Measurements from ENCODE around the gene TMTC2. TPM values are rescaled to one million over a fixed set of nuclear protein-coding genes. Genes with fewer than 3 reads are reported as not detected.

The TMTC2 gene
- total and polyA plus RNA-seq, 10 of the 15 experiments (the other 5 are each of a cell fraction or from before 2014, with no cell fraction given), result 0.14 to 9.7 (median 1.2) TPM

GRCh38 chr12:82685790-82686167 is 927 bp upstream of the TMTC2 start (continued):
- TF ChIP-seq, protein P1, sequence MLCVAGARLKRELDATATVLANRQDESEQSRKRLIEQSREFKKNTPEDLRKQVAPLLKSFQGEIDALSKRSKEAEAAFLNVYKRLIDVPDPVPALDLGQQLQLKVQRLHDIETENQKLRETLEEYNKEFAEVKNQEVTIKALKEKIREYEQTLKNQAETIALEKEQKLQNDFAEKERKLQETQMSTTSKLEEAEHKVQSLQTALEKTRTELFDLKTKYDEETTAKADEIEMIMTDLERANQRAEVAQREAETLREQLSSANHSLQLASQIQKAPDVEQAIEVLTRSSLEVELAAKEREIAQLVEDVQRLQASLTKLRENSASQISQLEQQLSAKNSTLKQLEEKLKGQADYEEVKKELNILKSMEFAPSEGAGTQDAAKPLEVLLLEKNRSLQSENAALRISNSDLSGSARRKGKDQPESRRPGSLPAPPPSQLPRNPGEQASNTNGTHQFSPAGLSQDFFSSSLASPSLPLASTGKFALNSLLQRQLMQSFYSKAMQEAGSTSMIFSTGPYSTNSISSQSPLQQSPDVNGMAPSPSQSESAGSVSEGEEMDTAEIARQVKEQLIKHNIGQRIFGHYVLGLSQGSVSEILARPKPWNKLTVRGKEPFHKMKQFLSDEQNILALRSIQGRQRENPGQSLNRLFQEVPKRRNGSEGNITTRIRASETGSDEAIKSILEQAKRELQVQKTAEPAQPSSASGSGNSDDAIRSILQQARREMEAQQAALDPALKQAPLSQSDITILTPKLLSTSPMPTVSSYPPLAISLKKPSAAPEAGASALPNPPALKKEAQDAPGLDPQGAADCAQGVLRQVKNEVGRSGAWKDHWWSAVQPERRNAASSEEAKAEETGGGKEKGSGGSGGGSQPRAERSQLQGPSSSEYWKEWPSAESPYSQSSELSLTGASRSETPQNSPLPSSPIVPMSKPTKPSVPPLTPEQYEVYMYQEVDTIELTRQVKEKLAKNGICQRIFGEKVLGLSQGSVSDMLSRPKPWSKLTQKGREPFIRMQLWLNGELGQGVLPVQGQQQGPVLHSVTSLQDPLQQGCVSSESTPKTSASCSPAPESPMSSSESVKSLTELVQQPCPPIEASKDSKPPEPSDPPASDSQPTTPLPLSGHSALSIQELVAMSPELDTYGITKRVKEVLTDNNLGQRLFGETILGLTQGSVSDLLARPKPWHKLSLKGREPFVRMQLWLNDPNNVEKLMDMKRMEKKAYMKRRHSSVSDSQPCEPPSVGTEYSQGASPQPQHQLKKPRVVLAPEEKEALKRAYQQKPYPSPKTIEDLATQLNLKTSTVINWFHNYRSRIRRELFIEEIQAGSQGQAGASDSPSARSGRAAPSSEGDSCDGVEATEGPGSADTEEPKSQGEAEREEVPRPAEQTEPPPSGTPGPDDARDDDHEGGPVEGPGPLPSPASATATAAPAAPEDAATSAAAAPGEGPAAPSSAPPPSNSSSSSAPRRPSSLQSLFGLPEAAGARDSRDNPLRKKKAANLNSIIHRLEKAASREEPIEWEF (IDR thresholded peaks at IDR 0.05; ENCODE audit: insufficient replicate concordance, low read depth, low read length), result no peak
- TF ChIP-seq RBBP5 (conservative IDR thresholded peaks at IDR 0.05) (no peak), NR2F1 (conservative IDR thresholded peaks at IDR 0.05) (0 out of 2 replicates have a peak, but pooled peaks have one; percentile 24), KAT2A (conservative IDR thresholded peaks at IDR 0.05; ENCODE audit: control insufficient read depth, low read depth, low read length) (no peak), TCF7 (IDR thresholded peaks at IDR 0.05; ENCODE audit: borderline replicate concordance) (no peak), SMC3 (IDR thresholded peaks at IDR 0.05; ENCODE audit: borderline replicate concordance, low read length) (peak; percentile 88), TBL1XR1 (IDR thresholded peaks at IDR 0.05; ENCODE audit: low read depth, low read length) (no peak), RFX5 (IDR thresholded peaks at IDR 0.05; ENCODE audit: low read depth, low read length) (no peak), PML (IDR thresholded peaks at IDR 0.05; ENCODE audit: low read length) (no peak), STAT3 (IDR thresholded peaks at IDR 0.05; ENCODE audit: low read depth, low read length) (no peak), MYC (IDR thresholded peaks at IDR 0.05; ENCODE audit: insufficient read depth, insufficient read length, insufficient replicate concordance, low read length, severe bottlenecking) (no peak), YBX1 (IDR thresholded peaks at IDR 0.05) (no peak), CEBPB (IDR thresholded peaks at IDR 0.05; ENCODE audit: borderline replicate concordance in 1 of 2, low read depth in 2 of 2, low read length in 2 of 2) (no peak), POLR2AphosphoS5 (IDR thresholded peaks at IDR 0.05; ENCODE audit: low read length) (no peak), PRDM15 (CRISPR knock-in tag; IDR thresholded peaks at IDR 0.05) (no peak), TAF1 (IDR thresholded peaks at IDR 0.05; ENCODE audit: borderline replicate concordance, low read depth, low read length) (0 out of 2 replicates have a peak, but pooled peaks have one; percentile 24), BCL11A (IDR thresholded peaks at IDR 0.05; ENCODE audit: low read depth, low read length) (no peak)
- TF ChIP-seq, protein P2, sequence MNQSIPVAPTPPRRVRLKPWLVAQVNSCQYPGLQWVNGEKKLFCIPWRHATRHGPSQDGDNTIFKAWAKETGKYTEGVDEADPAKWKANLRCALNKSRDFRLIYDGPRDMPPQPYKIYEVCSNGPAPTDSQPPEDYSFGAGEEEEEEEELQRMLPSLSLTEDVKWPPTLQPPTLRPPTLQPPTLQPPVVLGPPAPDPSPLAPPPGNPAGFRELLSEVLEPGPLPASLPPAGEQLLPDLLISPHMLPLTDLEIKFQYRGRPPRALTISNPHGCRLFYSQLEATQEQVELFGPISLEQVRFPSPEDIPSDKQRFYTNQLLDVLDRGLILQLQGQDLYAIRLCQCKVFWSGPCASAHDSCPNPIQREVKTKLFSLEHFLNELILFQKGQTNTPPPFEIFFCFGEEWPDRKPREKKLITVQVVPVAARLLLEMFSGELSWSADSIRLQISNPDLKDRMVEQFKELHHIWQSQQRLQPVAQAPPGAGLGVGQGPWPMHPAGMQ (IDR thresholded peaks at IDR 0.05; ENCODE audit: borderline replicate concordance), result no peak
- TF ChIP-seq, protein P3, sequence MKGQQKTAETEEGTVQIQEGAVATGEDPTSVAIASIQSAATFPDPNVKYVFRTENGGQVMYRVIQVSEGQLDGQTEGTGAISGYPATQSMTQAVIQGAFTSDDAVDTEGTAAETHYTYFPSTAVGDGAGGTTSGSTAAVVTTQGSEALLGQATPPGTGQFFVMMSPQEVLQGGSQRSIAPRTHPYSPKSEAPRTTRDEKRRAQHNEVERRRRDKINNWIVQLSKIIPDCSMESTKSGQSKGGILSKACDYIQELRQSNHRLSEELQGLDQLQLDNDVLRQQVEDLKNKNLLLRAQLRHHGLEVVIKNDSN (IDR thresholded peaks at IDR 0.05; ENCODE audit: borderline replicate concordance, extremely low read length, insufficient read depth, low read depth, low read length), result no peak

Data from GM12878 (cell line).